Lung (tissue), 12 donors: ENCODE measurements around the gene GABBR2. TPM values are rescaled to one million over a fixed set of nuclear protein-coding genes. Genes with fewer than 3 reads are reported as not detected.

ENCODE experiments used
- ATAC-seq: fragments of 200-7000 bp; cut with Tn5 transposase; one replicate; pipeline ENCODE4 v1.9.1; 2020; ENCODE audit warnings: moderate number of reproducible peaks; ENCODE audit not compliant: insufficient read depth, low FRiP score
- DNase-seq, 3 donors: peaks; one replicate each; pipeline ENCODE4 v3.0.0-alpha.2; 2013 to 2017
- H3K27ac ChIP-seq, 2 donors: one replicate each; pipeline ENCODE4 v1.5.1; 2013; ENCODE audit warnings: mild to moderate bottlenecking in 2 of 2, moderate library complexity in 2 of 2, control low read depth in 1 of 2, inconsistent platforms in 1 of 2, low read depth in 1 of 2, low read length in 1 of 2
- H3K27me3 ChIP-seq, 3 donors: one replicate each; pipeline ENCODE4 v1.5.1; 2013; ENCODE audit warnings: low read length in 2 of 3; ENCODE audit not compliant: control insufficient read depth in 3 of 3, insufficient read depth in 3 of 3
- H3K36me3 ChIP-seq, 4 donors: one replicate each; pipeline ENCODE4 v1.5.1; 2013; ENCODE audit warnings: low read length in 4 of 4, mild to moderate bottlenecking in 1 of 4, moderate library complexity in 1 of 4; ENCODE audit not compliant: control insufficient read depth in 4 of 4, insufficient read depth in 4 of 4
- H3K4me1 ChIP-seq, 5 donors: one replicate each; pipeline ENCODE4 v1.5.1; 2013; ENCODE audit warnings: low read length in 5 of 5, mild to moderate bottlenecking in 2 of 5, moderate library complexity in 1 of 5; ENCODE audit not compliant: control insufficient read depth in 5 of 5, insufficient read depth in 5 of 5
- H3K4me3 ChIP-seq: one replicate; pipeline ENCODE4 v1.5.1; 2013; ENCODE audit warnings: mild to moderate bottlenecking, control low read depth, moderate library complexity
- H3K9ac ChIP-seq, 2 donors: one replicate each; pipeline ENCODE4 v1.5.1; 2013; ENCODE audit warnings: low read length in 2 of 2, control low read depth in 1 of 2; ENCODE audit not compliant: insufficient read depth in 1 of 2
- H3K9me3 ChIP-seq, 4 donors: one replicate each; pipeline ENCODE4 v1.5.1; 2013; ENCODE audit warnings: low read length in 3 of 4, mild to moderate bottlenecking in 1 of 4, moderate library complexity in 1 of 4; ENCODE audit not compliant: control insufficient read depth in 4 of 4, insufficient read depth in 3 of 4
- CTCF ChIP-seq: IDR thresholded peaks from 2 replicates; pipeline ENCODE4 v1.5.1; 2012; ENCODE audit warnings: mild to moderate bottlenecking; ENCODE audit errors: control extremely low read depth, extremely low read depth
- WGBS, 2 donors: extraction: QIAGEN DNeasy Blood & Tissue Kit; methylation state at CpG; one replicate each; pipeline ENCODE4 v1.1.7; 2013; 5-methylcytosine and 5-hydroxymethylcytosine counted together
- polyA plus RNA-seq, 2 donors: library from polyadenylated mRNA; stranded (reverse); fragments of 200-250 nt; gene quantifications; one replicate each; pipeline ENCODE4 v1.2.1, GENCODE V29; 2013
- total RNA-seq, 2 donors: library from RNA; depleted of rRNA in 1 of 2; stranded (reverse); fragments of >200 nt in 1 of 2; gene quantifications; one replicate each; pipeline ENCODE4 v1.2.1, GENCODE V29; 2014 to 2021
- donor health status: control.
- donor health status: control.
- donor health status: Bipolar disorder and iron deficiency.
- donor health status: healthy.
- donor health status: DM: yes; HTN: yes; CAD: no.

Gene GABBR2
- total and polyA plus RNA-seq, 4 donors, result 0.40 to 1.8 (median 0.64) TPM

DNA sequence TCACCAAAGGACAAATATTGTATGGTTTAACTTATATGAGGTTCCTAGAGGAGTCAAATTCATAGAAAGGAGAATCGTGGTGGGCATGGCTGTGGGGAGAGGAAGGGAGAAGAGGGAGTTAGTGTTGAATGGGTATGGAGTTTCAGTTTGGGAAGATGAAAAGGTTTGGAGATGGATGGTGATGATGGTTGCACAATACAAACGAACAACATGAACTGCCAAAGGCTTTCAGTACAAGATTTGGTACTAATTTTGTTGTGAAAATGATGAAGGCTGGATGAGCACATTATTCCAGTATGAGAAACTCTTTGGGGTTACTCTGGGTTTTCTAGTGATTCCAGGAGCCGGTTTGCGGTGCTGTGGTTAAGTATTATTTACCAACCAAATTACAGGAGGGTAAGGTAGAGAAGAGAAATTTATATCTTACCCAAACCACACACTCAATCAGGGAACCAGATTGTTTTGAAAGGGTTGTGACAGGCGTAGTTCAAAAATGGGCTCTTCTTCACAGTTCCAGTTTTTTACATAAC lies 341.3 kb downstream of the GABBR2 start:
- Histone ChIP-seq H3K27me3 (no peaks in the 10 kb centered on the region), H3K9ac (no peak overlapping the region), H3K9me3 (peaks cover 3 to 11% (median 8%) of the 10 kb centered on the region in 4 donors), H3K4me3 (no peak overlapping the region), H3K36me3 (no peaks in the 10 kb centered on the region), H3K4me1 (no peaks in the 10 kb centered on the region), H3K27ac (no peak overlapping the region)
- DNase-seq (no peak), ATAC-seq (no peak)
- no peak for TF ChIP-seq CTCF
- WGBS, 2 donors, result 84 to 85% methylated on average over 5 of the region's 5 CpGs

- Histone ChIP-seq H3K4me3 (no peak overlapping the region), H3K9me3 (peaks cover 3 to 11% (median 8%) of the 10 kb centered on the region in 4 donors), H3K4me1 (no peaks in the 10 kb centered on the region), H3K9ac (no peak overlapping the region), H3K27me3 (no peaks in the 10 kb centered on the region), H3K27ac (no peak overlapping the region), H3K36me3 (no peaks in the 10 kb centered on the region)
- 47 to 49% methylated on average over 1 of the region's 1 CpG for WGBS, 2 donors
- TF ChIP-seq CTCF, result no peak
- ATAC-seq (no peak), DNase-seq (no peak)
These were observed 343.0 kb downstream of the GABBR2 start for GRCh38 chr9:98365781-98366180.

DNA sequence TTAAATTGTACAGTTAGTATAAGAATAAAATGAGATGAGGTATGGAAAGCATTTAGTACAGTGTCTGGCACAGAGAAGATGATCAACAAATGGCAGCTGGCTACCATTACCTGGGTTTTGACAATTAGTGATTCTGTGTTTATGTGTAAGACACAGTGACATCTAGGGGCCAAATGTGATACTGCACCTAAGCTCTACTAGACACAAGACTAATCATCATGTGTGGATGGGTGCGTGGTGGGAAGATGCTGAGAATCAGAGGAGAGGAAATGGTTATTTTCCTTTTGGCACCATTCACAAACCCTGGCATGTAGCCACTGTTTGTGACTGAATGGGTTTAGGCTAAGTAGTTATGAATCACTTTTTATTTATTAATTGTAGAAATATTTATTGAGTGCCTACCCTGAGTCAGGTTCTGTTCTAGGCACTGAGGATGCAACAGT lies 343.5 kb downstream of the GABBR2 start:
- H3K27ac ChIP-seq, result no peak overlapping the region
- no peaks in the 10 kb centered on the region for H3K4me1 ChIP-seq
- no peaks in the 10 kb centered on the region for H3K27me3 ChIP-seq
- H3K9ac ChIP-seq, result no peak overlapping the region
- WGBS, 2 donors, result 71 to 88% methylated on average over 1 of the region's 1 CpG
- no peaks in the 10 kb centered on the region for H3K36me3 ChIP-seq
- no peak overlapping the region for H3K4me3 ChIP-seq
- no peak for TF ChIP-seq CTCF
- ATAC-seq (no peak), DNase-seq (peak in 1 of 3 donors; percentile 13)
- peaks cover 3 to 11% (median 8%) of the 10 kb centered on the region in 4 donors for H3K9me3 ChIP-seq

GRCh38 chr9:98364086-98364485 lies 344.6 kb downstream of the GABBR2 start:
- Histone ChIP-seq H3K27ac (no peak overlapping the region), H3K4me3 (no peak overlapping the region), H3K9me3 (peaks cover 3 to 11% (median 8%) of the 10 kb centered on the region in 4 donors), H3K36me3 (no peaks in the 10 kb centered on the region), H3K27me3 (no peaks in the 10 kb centered on the region), H3K9ac (no peak overlapping the region), H3K4me1 (no peaks in the 10 kb centered on the region)
- no peak for TF ChIP-seq CTCF
- WGBS, 2 donors, result 76 to 87% methylated on average over 4 of the region's 4 CpGs
- ATAC-seq (no peak), DNase-seq (no peak)
